ENCODE data around the gene RASD1.

Gene RASD1, protein sequence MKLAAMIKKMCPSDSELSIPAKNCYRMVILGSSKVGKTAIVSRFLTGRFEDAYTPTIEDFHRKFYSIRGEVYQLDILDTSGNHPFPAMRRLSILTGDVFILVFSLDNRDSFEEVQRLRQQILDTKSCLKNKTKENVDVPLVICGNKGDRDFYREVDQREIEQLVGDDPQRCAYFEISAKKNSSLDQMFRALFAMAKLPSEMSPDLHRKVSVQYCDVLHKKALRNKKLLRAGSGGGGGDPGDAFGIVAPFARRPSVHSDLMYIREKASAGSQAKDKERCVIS
- 0 to 7.6 (median 0.47) reads per million in 18 experiments for total RNA-seq

- peak; percentile 87 to 90 for DNase-seq
These were observed at the start of gene RASD1 for GRCh38 chr17:17496189-17497064. RASD1 (minus strand) TSS chr17:17496395; CDS start chr17:17496181, 214 bp downstream.

GRCh38 chr17:17545984-17546383 lies 49.8 kb upstream of the RASD1 start:
- no peak for DNase-seq

GRCh38 chr17:17545031-17545820 lies 49.0 kb upstream of the RASD1 start:
- DNase-seq: no peak

GRCh38 chr17:17542906-17543635 lies 46.9 kb upstream of the RASD1 start:
- DNase-seq: no peak

DNA sequence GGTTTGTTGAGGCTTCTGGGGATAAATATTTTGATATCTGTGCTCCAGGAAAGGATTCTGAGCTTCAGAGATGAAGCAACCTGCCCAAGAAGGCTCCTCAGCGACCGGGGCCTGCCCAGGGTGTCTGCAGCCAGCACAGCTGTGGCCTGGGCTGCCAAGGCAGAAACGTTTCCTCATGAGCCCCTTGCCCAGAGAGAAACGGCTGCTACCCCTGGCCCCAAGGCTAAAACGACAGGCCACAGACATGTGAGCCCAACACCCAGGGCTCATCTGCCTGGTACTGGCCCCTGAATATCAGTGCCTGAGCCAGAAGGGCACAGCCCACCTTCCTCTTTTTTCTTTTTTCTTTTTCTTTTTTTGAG lies 45.4 kb upstream of the RASD1 start:
- no peak for DNase-seq

DNA sequence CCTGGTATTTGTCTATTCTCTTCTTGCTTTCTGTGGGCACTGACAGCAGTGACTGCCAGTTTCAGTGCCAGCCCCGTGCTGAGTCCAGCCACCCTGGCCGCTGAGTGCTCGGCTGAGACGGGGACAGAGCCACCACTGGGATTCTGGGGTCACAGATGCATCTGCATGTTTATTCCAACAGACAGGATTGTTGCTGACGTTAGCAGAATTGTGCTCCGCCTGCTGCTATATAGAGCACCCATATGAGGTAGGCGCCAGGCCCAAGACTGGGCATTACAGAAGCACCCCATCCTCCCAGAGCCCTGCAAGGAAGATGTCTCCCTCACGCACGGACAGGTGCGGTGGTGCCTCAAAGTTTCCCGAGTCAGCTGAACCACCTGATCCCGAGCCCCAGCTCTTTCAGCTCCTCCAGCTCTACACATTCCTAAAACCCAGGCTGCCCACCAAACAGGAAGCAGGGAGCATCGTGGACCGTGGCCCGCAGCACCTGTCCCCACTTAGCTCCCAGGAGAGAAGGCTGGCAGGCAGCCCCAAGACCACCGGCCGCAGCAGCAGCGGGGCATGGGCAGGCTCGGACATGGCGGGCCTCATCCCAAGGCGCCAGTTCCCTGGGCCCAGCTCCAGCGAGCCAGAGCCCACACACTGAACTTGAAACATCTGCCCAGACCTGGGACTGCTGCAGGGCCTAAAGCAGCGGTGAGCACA lies 44.9 kb upstream of the RASD1 start:
- no peak for DNase-seq

DNA sequence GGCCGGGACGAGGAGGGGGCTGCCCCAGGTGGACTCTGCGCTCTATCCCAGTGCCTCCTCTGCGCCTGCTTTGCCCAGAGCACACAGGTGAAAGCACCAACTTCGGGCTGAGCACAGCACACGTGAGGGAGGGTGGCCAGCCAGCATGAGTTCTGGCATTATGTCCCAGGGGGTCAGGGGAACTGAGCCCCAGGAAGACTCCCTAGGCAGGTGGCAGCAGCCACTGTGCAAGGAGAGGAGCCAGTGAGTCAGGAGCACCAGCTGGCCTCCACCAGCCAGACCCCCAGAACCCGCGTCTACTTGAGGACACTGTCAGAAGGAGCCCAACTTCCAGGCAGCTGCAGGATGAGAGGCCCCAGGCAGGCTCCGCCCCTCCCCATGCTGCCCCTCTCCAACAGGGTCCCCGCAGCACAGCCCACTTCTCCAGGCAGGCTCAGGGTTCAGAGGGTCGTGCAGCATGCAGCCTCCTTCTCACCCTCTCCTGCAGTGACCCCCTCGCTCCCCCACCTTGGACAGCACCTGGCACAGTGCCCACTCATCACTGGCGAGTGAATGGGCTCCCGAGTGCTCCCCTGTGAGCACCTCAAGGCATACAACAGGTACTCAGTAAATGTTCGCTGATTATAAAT lies 44.2 kb upstream of the RASD1 start:
- no peak for DNase-seq

DNA sequence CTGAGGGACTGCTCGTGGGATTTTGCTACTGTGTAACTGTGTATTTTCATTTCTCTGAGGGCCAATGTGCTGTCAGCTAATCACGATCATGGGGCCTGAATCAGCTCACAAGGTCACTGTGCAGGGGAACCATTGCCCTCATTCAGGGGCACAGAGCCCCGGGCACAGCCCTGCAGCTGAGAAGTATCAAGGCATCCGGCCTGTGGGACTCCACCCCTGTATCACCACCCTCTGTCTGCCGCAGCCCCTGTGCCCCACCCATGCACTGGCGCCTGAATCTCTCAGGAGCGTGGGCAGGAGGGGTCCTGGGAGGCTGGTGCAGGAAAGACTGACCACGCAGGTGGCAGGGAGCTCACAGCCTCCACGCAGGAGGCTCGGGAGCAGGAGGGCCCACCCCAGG lies 43.4 kb upstream of the RASD1 start:
- DNase-seq: no peak

DNA sequence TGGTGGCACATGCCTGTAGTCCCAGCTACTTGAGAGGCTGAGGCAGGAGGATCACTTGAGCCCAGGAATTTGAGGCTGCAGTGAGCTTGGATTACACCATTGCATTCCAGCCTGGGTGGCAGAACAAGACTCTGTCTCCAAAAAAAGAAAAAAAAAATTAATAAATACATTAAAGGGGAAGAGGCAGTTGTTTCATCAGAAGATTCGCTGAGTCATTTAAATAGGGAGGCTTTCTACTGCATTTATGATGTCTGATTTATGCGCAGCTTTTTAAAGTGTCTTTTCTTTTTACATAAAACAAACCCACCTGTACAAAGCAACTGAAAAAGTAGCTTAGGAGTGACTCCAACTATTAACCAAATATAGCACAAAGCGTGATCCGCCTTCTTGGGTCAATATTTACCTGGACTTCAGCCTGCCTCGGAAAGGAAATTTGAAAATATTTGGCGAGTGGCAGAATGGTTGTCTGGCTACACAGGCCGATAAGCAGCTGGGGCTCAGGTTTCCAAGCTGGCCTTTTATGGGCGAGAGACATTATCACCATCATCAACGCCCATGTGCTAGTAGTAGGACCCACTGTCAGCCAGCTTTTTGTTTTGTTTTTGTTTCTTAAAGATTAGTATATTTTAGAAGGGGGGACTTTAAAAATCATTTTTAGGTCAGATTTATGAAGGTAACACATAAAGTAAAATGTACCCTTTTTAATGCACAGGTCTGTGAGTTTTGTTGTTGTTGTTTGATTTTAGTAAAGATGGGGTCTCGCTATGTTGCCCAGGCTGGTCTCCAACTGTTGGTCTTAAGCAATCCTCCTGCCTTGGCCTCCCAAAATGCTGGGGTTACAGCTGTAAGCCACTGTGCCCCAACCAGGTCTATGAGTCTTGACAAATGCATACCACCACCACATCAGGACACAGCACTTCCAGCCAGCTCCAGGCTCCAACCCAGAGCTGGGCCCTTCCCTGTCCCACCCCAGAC lies 42.5 kb upstream of the RASD1 start:
- peak; percentile 8 to 38 for DNase-seq

- no peak for DNase-seq
These were observed 41.3 kb upstream of the RASD1 start for GRCh38 chr17:17537311-17538099.

GRCh38 chr17:17536702-17537101 lies 40.5 kb upstream of the RASD1 start:
- DNase-seq: no peak

- DNase-seq: no peak
These were observed 39.8 kb upstream of the RASD1 start for GRCh38 chr17:17535957-17536356.

DNA sequence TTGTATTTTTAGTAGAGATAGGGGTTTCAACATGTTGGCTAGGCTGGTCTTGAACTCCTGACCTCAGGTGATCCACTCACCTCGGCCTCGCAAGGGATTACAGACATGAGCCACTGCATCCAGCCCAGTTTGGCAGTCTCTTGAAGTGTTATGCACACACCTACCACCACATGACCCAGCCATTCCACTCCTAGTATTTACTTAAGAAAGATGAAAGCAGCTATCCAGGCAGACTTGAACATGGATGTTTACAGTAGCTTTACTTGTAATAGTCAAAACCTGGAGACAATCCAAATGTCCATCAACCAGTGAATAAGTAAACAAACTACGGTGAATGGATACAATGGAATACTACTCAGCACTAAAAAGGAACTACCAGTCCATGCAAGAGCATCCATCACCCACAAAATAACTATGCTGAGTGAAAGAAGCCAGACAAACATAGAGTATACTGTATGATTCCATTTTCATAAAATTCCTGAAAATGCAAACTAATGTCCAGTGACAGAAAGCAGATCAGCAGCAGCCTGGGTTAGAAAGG lies 37.8 kb upstream of the RASD1 start:
- DNase-seq: no peak

DNA sequence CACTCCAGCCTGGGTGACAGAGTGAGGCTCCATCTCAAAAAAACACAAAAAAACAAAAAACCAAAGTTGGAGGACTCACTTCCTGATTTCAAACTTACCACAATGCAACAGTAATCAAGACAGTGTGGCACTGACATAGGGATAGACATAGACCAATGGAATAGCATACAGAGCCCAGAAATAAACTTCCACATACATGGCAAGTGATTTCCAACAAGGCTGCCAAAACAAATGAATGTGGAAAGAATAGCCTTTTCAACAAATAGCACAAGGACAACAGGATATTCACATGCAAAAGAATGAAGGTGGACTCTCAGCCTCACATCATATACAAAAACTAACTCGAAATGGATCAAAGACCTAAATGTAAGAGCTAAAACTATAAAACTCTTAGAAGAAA lies 36.8 kb upstream of the RASD1 start:
- DNase-seq: no peak

GRCh38 chr17:17531156-17531555 lies 35.0 kb upstream of the RASD1 start:
- DNase-seq: no peak

DNA sequence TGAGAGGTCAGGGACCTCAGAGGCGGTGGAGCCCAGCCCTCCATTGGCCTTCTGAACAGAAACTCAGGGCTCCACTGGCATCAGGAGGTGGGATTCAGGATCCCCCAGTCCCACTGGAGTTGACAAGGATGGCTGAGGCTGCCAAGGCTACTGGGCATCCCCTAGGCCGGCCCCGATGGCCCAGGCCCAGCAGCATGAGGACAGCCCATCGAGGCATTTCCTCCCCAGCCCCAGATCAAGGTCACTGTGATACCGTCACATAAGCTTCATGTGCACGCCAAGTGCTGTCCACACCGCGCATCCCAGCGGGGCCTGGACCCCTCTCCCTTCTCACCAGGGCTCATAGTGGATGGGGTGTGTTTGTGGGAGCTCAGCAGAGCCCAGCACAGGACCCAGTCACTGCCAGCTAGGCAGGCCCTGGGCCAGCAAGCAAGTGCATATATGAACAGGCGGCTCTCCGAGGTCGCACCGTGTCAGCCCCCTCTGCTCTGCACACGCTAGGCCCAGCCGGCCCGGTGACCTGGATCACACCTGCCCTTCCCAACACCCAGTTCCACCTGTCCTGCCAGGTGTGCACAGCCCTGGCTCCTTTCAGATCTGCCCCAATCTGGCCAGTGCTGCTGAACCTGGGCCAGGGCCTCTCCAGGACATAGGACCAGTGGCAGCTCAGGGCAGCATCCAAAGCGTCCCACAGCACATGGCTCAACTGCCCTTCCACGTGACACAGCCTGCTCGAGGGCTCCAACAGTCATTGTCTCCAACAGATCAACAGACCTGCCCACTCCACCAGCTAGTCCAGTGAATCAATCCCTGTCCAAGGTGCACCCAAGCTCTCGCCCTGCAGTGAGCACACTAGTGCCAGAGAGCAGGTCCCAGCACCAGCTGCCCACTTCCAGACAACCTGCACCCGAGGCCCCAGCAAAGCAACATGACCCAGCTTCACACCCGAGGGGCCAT lies 32.8 kb upstream of the RASD1 start:
- DNase-seq: no peak

DNA sequence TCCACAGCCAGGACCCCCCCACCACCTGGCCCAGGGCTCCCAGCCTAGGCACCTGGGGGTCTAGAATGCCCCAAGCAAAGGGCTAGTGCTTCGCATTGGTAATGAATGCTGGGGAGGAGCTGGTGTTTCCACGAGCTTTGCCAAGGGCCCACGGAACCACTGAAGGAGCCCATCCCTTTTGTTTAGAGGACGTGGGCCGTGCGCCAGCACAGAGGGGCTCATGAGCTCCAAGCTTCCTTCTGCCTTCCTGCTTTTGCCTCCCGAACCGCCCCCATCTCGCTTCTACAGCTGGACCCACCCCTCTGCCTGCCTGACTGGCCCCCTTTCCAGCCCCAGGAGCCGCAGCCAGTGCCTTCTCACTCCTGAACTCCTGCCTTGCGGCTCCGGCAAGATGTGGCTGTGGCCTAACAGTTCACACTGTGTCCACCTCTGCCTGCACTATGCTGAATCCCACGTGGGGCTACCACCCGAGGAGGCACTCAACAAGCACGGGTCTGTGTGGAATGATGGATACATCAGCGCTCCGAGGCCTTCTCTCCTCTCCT lies 31.8 kb upstream of the RASD1 start:
- no peak for DNase-seq
